Gastrocnemius medialis (tissue), 4 donors: ENCODE data around the gene CEND1. TPM values are rescaled to one million over a fixed set of nuclear protein-coding genes. Genes with fewer than 3 reads are reported as not detected.

Source experiments
- ATAC-seq, 2 donors: fragments of 150-250 bp; one replicate each; pipeline ENCODE4 v1.9.1; 2016
- DNase-seq, 2 donors: peaks; one replicate each; pipeline ENCODE4 v3.0.0-alpha.2; 2019
- H3K27ac ChIP-seq, 4 donors: fragments of 200-600 bp; sonication (generic); 1 replicate in 1 of 4; 2 replicates in 3 of 4; pipeline ENCODE4 v1.5.1; 2016 to 2018; ENCODE audit warnings: mild to moderate bottlenecking in 2 of 4, moderate library complexity in 1 of 4
- H3K27me3 ChIP-seq, 3 donors: fragments of 200-600 bp; sonication (generic) in 2 of 3; 1 replicate in 1 of 3; 2 replicates in 2 of 3; pipeline versions ENCODE4 v1.5.1 to v1.6.0; 2016 to 2019; ENCODE audit warnings: mild to moderate bottlenecking in 1 of 3, moderate library complexity in 1 of 3
- H3K36me3 ChIP-seq, 2 donors: fragments of 200-600 bp; sonication (generic) in 1 of 2; one replicate each; pipeline ENCODE4 v1.5.1; 2017 to 2018
- H3K4me1 ChIP-seq, 2 donors: fragments of 200-600 bp; sonication (generic) in 1 of 2; one replicate each; pipeline ENCODE4 v1.5.1; 2016 to 2017; ENCODE audit warnings: mild to moderate bottlenecking in 2 of 2
- H3K4me3 ChIP-seq, 4 donors: fragments of 200-600 bp; sonication (generic) in 3 of 4; 1 replicate in 1 of 4; 2 replicates in 3 of 4; pipeline ENCODE4 v1.5.1; 2016 to 2019; ENCODE audit warnings: mild to moderate bottlenecking in 2 of 4
- H3K9me3 ChIP-seq, 3 donors: fragments of 200-600 bp; sonication (generic) in 2 of 3; 1 replicate in 1 of 3; 2 replicates in 2 of 3; pipeline ENCODE4 v1.5.1; 2016 to 2019
- POLR2A ChIP-seq, 2 donors: fragments of 450-650 bp; IDR thresholded peaks; one replicate each; pipeline ENCODE4 v1.6.1; 2017; ENCODE audit warnings: antibody characterized with exemption in 2 of 2, mild to moderate bottlenecking in 2 of 2, moderate library complexity in 2 of 2
- in situ Hi-C, 4 donors: fragments of 200-750 bp; cut with MboI; loops; one replicate each; pipeline versions ENCODE4 v1.15.0 to v1.8.0; 2017; ENCODE audit warnings: low sequenced_read_pairs in 4 of 4
- intact Hi-C: fragments of 100-400 bp; cut with DNase I; formaldehyde crosslinking; loops from one replicate; pipeline ENCODE4 v1.15.1; 2023; ENCODE audit warnings: low total_unique reads
- total RNA-seq, 4 donors: library from RNA; depleted of rRNA; stranded (reverse); fragments of >200 nt; gene quantifications; one replicate each; pipeline versions ENCODE4 v1.1.0 to v1.2.3, GENCODE V29; 2016
- TF ChIP-seq, protein P1 (sequence below), 5 experiments: fragments of 450-650 bp in 3 of 5; fragments of 200-600 bp in 2 of 5; sonication (generic) in 2 of 5; IDR thresholded peaks in 4 of 5; conservative IDR thresholded peaks in 1 of 5; 1 replicate in 4 of 5; 2 replicates in 1 of 5; pipeline ENCODE4 v1.5.1; 2016 to 2019; ENCODE audit warnings: antibody characterized with exemption in 5 of 5, mild to moderate bottlenecking in 3 of 5, moderate library complexity in 3 of 5

CEND1 gene
- total RNA-seq, 4 donors from 2014 or later: 0.20 TPM; not detected in 3

DNA sequence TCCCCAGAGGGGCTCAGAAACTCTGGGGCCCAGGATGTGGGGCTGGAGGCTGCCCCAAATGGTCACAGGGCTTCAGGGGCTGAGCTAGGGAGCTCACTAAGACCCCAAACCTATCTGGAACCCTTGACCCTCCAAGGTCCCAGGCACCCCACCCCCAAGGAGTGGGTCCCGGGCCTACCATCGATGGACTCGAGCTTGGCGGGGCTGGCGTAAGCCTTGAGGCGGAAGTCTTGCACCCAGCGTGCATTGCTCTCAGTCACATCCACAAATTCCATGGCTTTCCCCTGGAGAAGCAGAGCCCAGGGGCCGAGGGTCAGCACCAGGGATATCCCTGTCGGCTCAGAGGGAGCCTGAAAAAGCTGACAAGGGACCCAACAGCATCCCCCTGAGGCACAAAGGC lies 16.1 kb downstream of the CEND1 start:
- no peak for TF ChIP-seq POLR2A (IDR thresholded peaks at IDR 0.05)
- in situ Hi-C loops (no loop called here), intact Hi-C loops (no loop called here)
- no peak for DNase-seq
- H3K9me3 ChIP-seq: no peaks in the 10 kb centered on the region
- H3K4me1 ChIP-seq: peaks cover 17 to 26% of the 10 kb centered on the region in 2 donors
- no peaks in the 10 kb centered on the region for H3K27me3 ChIP-seq
- no peak for ATAC-seq
- no peak overlapping the region for H3K27ac ChIP-seq
- no peak overlapping the region for H3K4me3 ChIP-seq
- peaks cover 0 to 28% of the 10 kb centered on the region in 2 donors for H3K36me3 ChIP-seq

DNA sequence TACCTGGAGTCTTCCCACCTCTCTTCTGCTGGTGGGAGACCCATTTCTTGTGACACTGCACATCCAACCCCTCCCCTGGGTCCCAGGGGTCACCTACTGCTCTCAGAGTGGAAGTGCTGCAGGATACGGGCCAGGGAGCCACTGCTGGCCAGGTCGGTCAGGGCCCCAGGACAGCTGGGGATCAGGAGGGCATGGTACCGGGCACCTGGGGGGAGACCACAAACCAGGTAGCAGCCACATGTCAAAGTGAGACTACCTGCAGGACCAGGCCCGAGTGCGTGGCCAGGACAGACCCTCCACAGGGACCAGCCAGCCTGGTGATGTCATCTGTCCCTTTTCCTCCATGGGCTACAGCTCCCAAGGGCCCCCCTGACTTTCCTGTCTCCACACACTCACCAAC lies 16.5 kb downstream of the CEND1 start:
- Histone ChIP-seq H3K36me3 (peaks cover 0 to 28% of the 10 kb centered on the region in 2 donors), H3K4me3 (no peak overlapping the region), H3K9me3 (no peaks in the 10 kb centered on the region), H3K27ac (no peak overlapping the region), H3K4me1 (peaks cover 17 to 25% of the 10 kb centered on the region in 2 donors), H3K27me3 (no peaks in the 10 kb centered on the region)
- in situ Hi-C loops: no loop called here
- intact Hi-C loops: no loop called here
- ATAC-seq: no peak
- DNase-seq: no peak
- no peak for TF ChIP-seq POLR2A (IDR thresholded peaks at IDR 0.05)
- TF ChIP-seq, protein P1, sequence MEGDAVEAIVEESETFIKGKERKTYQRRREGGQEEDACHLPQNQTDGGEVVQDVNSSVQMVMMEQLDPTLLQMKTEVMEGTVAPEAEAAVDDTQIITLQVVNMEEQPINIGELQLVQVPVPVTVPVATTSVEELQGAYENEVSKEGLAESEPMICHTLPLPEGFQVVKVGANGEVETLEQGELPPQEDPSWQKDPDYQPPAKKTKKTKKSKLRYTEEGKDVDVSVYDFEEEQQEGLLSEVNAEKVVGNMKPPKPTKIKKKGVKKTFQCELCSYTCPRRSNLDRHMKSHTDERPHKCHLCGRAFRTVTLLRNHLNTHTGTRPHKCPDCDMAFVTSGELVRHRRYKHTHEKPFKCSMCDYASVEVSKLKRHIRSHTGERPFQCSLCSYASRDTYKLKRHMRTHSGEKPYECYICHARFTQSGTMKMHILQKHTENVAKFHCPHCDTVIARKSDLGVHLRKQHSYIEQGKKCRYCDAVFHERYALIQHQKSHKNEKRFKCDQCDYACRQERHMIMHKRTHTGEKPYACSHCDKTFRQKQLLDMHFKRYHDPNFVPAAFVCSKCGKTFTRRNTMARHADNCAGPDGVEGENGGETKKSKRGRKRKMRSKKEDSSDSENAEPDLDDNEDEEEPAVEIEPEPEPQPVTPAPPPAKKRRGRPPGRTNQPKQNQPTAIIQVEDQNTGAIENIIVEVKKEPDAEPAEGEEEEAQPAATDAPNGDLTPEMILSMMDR (IDR thresholded peaks at IDR 0.05 in 4 of 5, conservative IDR thresholded peaks at IDR 0.05 in 1 of 5): no peak

DNA sequence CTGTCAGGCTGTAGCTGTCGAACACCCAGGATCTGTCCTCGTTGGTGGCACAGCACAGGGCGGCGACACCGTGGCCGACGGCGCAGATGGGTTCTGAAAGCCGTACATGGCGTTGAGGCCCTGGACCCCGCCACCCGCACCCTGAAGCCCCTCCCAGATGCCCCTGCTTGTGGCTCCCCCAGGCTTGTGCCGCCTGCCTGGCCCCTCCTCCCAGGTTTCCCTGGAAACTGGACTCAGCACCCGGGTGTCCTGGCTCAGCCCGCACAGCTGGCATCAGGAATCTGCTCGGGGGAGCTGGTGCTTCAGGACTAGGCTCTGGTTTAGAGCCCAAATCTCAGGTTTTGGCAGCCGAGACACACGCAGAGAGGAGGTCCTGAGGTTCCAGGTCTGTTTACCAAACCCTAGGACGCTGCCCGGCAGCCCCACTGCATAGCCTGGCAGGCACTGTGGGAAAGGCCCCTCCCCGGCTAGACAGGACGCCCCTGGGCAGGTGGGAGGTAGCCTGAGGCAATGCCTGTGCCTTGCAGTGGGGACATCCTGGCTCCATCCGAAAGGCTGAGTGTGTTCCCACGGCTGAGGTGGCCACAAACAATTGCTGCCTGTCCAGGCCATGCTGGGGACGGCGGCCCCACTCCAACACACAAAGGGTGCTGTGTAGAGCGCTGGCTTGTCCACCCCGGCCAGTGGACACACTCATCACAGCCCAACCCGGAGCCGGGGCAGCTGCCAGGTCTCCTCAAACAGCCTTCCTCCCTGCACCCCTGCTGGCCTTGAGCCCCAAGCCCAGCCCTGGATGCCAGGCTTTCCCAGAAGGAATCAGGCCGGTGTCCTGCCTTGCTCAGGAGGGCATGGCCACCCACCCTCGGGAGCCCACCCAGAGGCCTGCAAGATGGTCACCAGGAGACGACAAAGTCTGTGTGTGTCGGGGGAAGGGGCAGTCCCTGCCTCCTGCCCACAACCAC lies 17.2 kb downstream of the CEND1 start:
- peaks cover 13 to 18% of the 10 kb centered on the region in 2 donors for H3K4me1 ChIP-seq
- ATAC-seq (no peak), DNase-seq (no peak)
- H3K27ac ChIP-seq: no peak overlapping the region
- H3K36me3 ChIP-seq: peaks cover 0 to 28% of the 10 kb centered on the region in 2 donors
- no peak overlapping the region for H3K4me3 ChIP-seq
- in situ Hi-C loops (no loop called here), intact Hi-C loops (no loop called here)
- no peaks in the 10 kb centered on the region for H3K27me3 ChIP-seq
- TF ChIP-seq, protein P1 (IDR thresholded peaks at IDR 0.05 in 4 of 5, conservative IDR thresholded peaks at IDR 0.05 in 1 of 5): no peak
- no peak for TF ChIP-seq POLR2A (IDR thresholded peaks at IDR 0.05)
- no peaks in the 10 kb centered on the region for H3K9me3 ChIP-seq

DNA sequence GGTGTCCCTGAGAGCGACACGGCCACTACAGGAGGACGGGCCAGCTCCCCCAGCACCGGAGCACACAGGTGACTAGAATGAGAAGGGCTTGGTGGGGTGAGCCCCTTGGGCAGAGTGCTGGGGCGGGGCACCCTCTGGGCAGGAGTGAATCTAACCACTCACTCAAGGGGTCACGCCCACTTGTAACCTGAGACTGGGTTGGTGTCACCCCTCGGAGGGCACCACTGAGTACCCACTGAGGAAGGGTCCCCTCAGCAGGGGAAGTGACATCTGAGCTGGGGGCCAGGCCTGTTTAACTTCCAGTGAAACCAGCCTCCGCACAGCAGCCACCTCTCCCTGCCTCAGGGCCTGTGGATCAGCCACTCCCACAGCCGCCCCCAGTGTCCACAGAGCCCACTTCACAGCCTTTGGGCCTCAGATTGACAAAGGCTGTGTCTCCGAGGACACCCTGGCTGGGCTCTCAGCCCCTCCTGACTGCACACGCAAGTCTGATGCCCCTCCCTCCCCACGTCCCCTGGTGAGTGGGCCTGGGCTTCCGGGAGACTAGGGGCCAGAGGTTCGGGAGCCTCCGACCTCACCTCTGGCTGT lies 18.2 kb downstream of the CEND1 start:
- Histone ChIP-seq H3K27ac (no peak overlapping the region), H3K27me3 (no peaks in the 10 kb centered on the region), H3K36me3 (peaks cover 0 to 38% of the 10 kb centered on the region in 2 donors), H3K9me3 (no peaks in the 10 kb centered on the region), H3K4me1 (peaks cover 13 to 16% of the 10 kb centered on the region in 2 donors), H3K4me3 (no peak overlapping the region)
- no peak for ATAC-seq
- no peak for DNase-seq
- in situ Hi-C loops (no loop called here), intact Hi-C loops (no loop called here)
- TF ChIP-seq, protein P1 (IDR thresholded peaks at IDR 0.05 in 4 of 5, conservative IDR thresholded peaks at IDR 0.05 in 1 of 5): no peak
- no peak for TF ChIP-seq POLR2A (IDR thresholded peaks at IDR 0.05)
